CD4-positive, alpha-beta T cell treated with Interleukin-4 for 1 hour (primary cell): ENCODE data around the gene HPF1.

ENCODE experiments used
- DNase-seq, 2 donors: peaks; one replicate each; pipeline ENCODE4 v3.0.0-alpha.2; 2020 to 2022

The HPF1 gene

DNA sequence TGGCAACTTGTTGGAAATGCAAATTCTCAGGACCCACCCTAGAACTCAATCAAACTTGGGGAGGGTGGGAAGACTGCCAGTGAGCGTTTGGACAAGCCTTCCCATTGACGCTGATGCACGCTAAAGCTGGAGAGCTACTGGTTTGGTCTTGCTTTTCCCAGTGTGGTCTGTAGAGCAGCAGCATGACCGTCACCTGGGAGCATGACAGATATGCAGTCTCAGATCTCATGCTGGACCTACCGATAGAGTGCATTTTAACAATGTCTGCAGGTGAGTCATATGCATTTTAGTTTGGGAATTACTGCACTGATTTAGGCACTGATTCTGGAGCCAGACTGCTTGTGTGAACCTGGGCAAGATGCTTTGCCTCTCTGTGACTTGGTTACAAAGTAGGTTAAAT, 27.2 kb downstream of the HPF1 start:
- DNase-seq, result no peak

DNA sequence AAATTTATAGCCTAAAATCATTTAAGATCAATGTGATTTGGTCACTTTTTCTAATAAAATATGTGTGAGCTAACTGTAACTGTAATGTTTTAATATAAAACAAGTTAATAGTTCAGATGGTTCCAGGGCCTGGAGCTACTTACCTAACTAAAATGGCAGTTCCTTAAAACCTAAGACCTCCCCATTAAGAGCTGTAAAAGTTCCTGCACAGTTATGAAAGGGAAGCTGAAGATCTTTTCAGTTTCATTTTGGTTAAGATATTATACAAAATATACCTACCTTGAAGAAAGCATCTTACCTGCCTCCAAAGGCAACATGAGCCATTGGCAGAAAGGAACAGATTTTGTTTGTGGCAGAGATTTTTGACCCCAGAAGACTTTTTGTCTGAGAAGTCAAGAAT, 30.1 kb downstream of the HPF1 start:
- no peak for DNase-seq

DNA sequence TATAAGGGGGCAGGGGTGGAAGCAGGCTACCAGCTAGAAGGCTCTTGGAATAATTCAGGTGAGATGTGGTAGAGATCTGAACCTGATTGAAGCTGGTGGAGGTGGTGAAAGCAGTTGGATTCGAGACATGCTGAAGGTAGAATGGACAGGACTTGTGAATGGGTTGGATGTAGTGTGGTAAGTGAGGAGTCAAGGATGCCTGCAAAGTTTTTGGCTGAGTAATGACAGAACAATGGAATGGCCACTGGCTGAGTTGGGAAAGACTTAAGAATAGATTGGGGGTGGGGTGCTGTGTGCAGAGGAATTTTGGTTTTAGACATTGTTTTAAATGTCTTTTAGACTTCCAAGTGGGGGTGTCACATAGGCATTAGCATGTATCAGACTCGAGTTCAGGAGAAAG, 33.5 kb downstream of the HPF1 start:
- no peak for DNase-seq

DNA sequence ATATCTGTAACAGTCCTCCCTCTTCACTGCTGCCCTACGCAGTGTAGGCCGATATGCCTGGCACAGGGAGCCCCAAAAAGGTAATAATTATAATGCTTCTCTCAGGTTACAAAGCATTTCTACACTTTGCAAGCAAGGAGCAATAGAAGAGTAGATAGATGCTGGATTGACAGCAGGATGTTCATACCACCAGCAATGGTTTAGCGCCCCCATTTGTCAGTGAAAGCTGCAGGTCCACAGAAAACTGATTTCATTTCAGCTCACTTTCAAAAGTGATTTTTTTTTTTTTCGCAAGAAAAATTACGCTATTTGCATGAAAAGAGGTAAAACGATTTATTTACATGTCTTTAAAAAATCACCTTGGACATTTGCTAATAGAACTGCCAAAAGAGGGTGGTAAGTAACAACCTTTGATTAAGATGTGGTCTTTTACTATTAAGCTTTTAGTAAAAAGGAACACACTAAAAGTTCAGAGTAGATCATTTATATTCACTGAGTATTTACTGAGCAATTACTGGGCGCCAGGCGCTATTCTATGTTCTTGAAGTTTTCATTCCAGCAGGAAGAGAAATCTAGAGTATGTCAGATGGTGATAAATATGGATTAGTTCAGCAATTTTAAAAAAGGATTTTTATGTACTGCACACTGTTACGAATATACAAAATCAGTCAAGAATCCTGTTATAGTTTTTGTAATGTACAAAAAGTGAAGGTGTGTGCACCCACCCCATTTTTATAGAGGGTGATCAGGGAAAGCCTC, 34.4 kb downstream of the HPF1 start:
- peak in 1 of 2 donors; percentile 5 for DNase-seq

DNA sequence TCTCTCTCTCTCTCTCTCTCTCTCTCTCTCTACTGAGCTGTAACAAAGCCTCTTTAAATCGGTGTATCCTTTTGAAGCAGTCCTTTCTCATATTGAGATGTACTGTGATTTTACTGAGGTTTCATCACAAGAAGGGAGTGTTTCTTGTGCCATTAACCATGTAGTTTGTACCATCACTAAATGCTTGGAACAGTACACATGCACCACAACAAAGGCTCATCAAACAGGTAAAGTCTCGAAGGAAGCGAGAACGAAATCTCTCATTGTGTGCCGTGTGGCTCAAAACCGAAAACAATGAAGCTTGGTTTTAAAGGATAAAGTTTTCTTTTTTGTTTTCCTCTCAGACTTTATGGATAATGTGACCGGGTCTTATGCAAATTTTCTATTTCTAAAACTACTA, 37.2 kb downstream of the HPF1 start:
- no peak for DNase-seq

DNA sequence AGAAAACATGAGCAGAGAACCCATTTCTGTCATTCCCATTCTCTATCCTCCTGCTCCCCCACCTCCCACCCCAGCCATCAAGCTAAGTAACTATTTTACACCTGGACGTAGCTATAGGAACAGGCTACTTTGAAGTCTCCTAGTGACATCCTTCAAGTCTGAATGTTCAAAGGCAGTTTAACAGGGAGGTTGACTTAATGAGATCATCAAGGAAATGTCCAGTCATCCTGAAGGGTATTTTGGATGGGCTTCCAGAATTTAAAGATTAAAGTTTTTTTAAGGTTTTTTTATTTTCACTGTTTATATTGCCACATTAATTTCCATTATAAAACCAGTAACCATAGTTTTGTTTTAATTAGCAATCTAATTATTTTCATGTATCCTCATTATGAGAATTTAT, 41.1 kb downstream of the HPF1 start:
- DNase-seq, result no peak

DNA sequence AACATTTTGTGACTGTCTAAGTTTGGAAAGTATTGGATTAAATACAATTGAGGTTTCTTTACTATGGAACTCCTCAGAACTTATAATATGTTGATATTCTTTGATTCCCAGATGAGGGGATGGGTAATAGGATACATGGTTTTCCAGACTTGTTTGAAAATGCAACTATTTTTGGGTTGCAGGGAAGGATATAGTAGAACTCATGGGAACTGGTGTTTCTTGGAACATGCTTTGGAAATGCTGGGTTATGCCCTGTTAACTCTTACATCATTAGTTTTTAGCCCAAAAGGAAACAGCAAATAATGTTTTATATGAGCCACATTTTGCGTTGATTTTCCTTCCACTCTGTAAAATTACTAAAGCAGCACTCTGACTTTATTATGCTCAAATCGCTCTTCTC, 41.9 kb downstream of the HPF1 start:
- DNase-seq, result no peak

DNA sequence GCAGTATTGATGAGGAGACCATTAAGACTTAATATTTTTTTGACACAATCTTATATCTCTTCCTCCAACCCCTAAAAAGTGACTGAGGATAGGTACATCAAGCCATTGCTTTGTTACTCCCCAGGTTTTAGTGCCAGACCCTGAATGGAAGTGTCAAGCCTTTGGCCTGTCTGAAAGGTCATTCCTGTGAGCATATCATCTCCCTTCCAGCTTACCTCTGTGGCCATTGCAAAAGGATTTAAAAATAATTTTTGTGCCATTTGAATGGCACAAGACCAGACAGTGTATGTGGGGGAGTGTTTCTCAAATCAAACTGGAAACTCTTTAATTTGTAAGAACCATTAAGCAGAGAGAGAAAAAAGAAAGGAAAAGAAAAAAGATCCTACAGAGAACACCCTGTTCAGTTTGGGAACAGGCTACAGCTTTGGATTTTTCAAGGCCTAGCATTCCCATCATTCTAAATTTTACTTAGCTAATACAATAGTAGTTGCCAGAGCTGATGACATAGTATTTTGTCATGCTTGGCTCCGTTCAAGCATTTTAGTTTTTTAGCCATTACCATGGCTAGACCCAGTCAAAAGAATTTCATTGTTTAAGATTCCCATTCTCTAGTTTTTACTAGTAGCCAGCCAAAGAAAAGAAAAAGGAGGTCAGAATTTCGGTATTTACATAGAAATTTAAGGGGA, 49.6 kb downstream of the HPF1 start:
- no peak for DNase-seq

DNA sequence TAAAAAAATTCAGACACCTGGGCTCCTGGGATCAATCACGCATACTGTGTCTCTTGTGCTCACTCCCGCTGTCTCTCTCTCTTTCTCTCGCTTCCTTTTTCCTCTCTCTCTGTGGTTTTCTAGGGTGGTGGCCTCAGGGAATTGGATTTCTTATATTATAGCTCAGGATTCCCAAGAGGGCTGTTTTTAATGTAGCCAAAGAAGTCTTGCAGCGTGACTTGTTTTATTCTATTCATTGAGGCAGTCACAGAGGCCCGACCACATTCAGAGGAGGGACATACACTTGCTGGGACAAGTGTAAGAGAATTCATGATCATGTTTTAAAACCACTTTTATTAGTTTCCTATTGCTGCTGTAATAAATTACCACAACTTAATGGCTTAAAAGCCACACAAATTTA, 59.4 kb downstream of the HPF1 start:
- DNase-seq, result no peak

- no peak for DNase-seq
Observed at GRCh38 chr4:169690787-169691186, 67.0 kb downstream of the HPF1 start.

DNA sequence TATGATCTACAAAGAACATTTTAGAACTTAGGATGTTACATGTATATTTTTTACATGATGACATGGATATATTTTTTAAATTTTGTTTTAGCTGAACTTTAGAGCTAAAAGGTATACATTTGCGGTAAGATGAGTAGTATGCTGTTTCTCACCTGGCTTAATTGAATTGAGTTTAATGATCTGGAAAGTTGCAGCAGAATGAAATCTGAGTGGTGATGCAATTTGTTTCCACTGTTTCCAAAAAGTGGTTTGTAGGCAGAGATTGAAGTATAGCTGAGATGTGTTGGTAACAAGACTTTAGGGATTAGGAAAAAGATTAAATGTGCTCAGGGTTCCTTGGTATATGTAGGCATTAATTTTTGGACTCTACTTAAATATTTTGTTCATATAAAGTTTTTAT, 68.1 kb downstream of the HPF1 start:
- DNase-seq, result no peak

DNA sequence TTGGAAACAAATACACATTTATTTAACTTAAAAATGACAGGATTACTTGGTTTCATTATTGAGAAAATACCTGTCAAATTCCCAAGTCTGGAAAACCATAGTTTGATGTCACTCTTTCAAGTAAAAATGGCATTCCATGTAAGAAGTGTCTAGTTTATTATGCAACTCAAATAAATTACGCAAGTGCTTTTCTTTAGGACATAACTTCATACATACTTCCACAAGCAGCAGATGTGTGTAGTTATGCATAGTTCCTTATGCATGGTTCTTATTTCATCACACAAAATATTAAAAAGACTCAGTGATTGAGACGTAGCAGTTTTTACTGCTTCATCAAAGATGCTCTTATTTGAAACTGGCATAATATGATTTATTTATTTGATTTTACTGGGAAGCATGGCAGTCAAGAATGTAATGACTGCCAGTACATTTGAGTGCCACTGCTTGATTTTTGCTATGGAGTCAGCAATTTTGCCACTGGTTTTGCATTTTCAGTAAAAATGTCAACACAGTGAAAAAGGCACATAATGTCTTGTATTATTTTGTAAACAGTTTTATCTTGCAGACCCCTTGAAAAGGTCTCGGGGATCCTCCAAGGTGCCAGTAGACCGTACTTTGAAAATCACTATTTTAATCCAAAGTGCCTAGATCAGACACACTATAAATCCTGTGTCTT, 75.2 kb downstream of the HPF1 start:
- DNase-seq, result no peak
